ENCODE data around the gene RGSL1.

Gene RGSL1

DNA sequence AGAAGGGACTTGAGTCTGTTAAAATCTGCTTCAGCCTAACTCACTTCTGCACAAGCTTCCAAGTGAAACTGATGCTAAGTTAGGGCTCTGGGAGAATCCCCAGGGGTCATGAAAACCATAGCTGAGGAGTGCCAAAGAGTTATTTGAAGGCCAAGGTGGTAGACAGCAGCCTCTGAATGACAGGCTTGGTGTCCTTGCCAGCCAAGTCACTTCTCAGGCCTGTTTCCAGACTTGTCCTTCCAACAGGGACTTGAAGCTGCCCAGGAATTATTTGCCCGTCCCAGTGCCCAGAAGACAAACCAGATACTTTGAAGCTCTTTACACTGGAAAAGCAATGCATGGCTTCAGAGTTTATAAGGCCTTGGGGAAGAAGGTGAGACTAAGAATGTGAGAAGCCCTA lies 105.5 kb downstream of the RGSL1 start:
- no peak for ATAC-seq

DNA sequence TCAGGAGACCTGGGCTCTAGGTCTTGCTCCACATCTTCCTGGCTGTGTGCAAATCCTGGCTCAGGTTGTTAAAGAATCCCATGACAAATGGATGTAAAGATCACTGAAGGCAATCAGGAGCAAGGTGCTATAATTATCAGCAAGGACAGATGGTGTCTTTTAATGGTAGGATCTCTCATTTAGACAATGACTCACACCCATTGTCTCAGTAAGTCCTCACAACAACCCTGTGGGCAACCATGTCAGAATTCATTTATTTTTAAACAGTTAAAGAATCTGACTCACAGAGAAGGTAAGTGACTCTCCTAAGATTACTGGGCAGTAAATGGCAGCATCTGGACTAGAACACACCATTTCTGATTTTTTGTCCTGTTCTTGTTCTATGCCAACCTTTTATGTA lies 106.3 kb downstream of the RGSL1 start:
- peak in 1 of 2 donors; percentile 67 for ATAC-seq

DNA sequence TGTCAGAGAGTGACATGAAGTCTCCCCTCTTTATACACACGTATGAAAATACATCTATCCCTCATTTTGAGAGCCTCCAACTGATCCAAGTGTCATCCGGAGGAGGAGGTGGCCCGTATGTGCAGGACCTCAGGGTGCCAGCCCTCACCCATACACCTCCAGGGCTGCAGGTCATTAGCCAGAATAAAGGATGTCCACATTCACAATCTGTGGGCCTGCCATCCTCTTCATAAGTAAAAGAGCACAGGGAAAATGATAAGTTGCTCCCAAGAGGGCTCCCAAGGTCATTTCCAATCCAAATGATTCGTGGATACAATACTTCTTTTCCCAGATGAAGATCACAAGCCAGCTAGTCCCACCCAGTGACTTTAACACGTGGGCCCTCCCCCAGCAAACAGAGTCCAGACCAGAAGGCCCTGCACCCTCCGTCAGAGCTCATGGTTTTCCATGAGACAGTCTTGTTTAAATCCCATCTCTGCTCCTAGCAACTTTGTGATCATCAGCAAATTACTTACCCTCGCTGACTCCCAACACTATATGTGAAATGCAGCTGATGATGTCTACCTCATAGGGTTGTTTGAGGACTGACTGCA lies 110.5 kb downstream of the RGSL1 start:
- no peak for ATAC-seq

DNA sequence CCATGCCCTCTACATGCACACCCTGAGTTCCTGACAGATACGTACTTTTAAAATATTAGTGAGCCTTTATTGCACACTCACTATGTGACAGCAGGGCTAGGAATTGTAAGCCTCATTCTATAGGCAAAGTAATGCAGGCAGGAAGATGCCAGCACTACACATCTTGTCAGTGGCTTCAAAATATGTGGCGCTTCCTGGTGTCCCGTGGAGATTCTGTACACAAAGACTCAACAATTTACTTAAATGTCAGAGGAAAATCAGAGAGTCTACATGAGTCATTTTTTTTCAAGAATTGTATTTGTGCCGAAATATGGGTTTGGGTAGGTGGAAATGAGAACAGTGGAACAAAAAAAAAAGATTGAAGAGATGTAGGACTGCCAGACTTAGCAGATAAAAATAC lies 111.5 kb downstream of the RGSL1 start:
- no peak for ATAC-seq

DNA sequence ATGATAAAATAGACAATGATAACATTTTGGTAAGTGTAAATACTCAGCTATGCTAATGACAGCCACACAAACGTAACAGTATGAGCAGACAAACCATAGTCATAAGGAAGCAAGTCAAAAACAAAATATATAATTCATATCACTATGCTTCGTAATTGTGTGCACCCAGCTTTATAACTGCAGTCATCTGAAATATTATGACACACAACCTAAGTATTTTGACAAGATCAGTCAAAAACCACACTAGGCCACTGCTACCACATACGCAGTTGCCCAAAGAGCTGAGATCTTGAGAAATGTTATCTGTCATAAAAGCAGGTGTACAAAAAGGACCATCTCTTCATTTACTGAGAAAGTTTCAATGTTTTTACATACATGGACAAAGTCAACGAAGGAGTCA lies 113.1 kb downstream of the RGSL1 start:
- peak in 1 of 2 donors; percentile 10 for ATAC-seq

DNA sequence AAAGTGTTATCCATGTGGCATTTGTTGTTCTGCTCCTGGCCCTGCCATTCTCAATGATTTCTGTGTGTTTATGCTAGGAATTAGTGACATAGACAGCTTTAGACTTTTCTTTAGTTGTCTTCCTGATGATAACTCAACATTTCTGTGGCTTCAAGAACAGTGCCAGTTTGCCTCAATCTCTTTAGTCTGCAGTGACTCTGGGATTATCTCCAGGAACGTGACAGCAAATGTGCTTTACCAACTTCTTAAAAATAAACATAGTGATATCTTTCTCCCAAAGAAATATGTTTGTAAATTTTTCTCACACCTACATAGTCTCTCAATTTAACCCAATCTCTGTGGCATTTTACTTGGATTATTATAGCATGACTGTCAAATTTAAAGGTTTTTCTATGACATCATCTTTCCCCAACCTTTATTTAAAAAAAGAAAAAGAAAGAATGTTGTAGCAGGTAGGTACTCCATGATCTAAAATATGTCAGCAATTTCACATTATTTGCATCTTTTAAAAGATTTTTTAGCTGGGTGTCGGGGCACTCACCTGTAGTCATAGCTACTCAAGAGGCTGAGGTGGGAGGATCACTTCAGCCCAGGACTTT lies 114.6 kb downstream of the RGSL1 start:
- ATAC-seq, result no peak

DNA sequence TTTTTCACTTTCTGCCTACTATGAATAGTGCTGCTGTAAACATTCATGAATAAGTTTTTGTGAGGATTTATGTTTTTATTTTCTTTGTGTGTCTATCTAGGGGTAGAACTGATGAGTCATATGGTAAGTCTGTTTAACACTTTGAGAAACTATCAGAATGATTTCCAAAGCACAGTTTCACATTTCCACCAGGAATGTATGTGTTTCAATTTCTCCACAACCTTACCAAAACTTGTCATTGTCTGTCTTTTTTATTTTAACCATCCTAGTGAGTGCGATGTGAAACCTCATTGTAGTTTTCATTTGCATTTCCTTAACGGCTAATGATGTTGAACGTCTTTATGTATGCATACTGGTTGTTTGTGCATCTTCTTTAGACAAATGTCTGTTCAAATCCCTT lies 115.6 kb downstream of the RGSL1 start:
- ATAC-seq, result no peak

DNA sequence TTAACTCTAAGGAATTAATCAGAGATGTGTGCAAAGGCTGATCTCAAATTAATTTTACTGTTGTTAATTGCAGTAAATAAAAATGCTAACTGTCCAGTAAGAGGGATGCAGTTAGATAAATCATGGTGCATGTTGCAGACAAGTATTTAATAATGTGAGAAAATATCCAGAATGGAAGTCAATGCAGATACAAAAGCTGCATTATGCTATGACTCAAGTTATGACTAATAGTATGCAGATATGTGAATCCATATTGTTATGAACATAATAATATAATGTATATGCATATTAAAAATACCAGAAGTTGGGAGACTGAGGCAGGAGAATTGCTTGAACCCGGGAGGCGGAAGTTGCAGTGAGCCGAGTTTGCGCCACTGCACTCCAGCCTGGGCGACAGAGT lies 117.7 kb downstream of the RGSL1 start:
- ATAC-seq, result no peak

DNA sequence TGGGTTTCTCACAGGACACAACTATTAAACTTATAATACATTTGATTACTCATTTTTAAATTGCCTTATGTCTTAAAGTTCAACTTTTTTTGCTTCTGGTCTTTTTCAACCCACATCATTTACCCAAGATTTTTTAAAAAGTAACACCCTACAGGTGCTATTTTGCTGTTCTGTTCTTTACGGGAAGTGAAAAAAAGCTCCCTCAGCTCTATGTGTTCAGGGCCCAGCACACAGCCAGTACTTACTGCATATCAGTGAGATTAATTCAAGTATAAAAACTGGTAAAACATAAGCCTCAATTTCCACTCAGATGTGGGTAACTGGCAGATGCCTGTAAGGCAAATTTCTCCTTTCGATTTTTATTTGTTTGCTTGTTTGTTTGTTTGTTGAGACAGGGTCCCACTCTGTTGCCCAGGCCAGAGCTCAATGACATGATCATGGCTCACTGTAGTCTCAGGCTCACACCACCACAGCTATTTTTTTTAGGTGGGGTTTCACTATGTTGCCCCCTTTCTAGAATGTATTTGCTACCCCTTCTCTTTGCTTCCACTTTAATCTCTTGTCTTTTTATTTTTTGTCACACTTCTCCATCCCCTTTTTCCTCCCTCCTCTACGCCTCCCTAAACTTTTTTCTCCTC lies 118.8 kb downstream of the RGSL1 start:
- ATAC-seq, result no peak

DNA sequence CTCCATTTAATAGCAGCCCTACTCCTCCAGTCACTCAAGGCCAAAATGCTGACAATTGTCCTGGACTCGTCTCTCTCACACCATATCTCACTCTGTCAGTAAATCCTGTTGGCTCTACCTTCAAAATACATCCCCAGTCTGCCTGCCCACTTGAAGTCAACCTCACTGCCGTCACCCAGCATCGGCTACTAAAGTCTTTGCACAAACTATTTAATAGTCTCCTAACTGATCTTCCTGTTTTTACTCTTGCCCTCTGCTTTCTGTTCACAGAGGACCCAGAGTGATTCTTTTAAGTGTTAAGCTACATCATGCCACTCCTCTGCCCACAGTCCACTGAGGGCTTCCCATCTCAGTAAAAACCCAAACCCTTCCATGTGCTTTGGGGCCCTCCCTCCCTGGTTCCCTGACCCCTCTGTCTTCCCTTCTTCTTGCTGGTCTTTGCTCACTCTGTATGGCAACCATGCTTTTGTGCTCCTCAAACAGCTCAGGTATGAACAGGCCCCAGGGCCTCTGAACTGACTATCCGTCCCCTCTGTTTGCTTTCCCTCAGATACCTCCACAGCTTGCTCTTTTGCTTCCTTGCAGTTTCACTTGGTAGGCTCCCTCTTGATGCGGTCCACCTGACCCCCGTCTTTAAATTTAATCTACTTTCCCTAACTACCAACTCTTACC lies 120.1 kb downstream of the RGSL1 start:
- ATAC-seq, result no peak

DNA sequence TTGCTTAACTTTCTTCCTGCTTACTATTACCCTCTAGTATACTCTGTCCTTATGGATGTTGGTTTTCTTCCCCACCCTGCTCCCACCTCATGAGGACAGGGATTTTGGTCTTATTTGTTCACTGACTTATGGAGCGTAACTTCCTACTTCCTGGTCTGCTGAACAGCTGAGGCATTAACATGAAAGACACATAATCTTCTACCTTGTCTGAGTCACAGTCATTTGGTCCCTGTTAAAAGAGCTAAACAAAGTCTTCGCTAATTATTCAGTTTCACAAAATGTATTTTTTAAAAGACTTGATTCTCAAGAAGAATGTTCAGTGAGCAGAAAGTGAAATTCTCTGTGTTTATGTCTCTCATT lies 120.6 kb downstream of the RGSL1 start:
- no peak for ATAC-seq

DNA sequence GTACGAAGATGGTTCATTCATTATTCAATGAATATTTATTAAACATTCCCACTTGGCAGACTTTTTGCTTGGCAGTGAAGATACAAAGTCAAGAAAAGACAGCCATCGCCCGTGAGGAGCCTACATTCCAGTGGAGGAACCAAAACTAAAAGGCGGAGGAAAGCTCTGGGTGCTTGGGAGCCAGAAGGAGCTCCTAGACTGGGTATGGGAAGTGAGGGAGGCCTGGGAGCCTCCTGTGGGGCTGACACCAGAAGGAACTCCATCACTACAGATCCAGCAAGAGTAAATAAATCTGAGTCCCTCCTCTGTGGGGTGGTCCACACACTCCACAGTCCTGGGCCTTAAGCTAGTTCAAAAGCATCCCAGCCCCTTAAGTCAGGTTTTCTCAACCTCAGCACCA lies 124.2 kb downstream of the RGSL1 start:
- ATAC-seq, result no peak

DNA sequence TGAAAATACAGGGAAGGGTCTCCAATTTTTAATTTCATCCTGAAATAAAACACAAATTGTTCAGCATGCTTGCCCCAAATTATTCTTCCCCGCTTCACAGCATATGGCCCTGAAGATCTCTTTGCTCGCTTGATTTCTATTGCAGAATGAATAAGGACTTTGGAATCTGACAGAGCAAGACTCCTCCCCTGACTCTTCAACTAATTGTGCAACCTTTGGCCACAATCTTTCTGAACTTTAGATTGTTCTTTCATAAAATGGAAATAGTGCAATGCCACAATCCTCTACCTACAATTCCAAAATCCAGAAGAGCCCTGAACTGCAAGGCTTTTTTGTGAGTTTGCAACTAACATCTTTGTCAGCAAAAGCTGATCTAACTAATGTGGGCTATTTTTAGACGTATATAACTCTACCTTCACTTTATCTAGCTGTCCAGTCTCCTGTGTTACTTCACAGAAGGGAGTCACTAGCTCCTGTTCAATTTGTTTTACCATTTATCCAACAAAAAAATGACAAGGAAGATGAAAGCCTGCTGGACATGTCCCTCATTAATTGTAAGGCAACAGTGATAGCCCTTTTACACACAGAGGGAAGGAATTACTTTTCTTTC lies 125.7 kb downstream of the RGSL1 start:
- ATAC-seq, result no peak

DNA sequence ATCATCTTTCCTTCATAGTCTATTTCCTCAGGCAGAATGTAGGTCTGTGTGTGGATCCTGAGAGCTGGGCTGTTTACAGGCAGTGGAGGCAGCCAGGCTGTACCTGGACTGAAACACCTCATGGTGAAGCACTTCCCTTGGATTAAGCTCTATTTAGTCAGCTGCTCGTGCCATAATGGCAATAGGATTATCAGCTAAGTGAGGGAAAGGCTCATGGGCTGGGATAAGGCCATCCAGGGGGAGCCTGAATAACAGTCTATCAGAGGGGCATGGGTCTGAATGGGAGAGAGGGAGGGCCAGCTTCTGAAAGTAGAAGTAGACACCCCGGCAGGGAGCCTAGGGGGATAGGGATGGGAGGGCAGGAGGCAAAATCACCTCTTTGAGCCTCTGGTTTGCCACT lies 130.8 kb downstream of the RGSL1 start:
- no peak for ATAC-seq

DNA sequence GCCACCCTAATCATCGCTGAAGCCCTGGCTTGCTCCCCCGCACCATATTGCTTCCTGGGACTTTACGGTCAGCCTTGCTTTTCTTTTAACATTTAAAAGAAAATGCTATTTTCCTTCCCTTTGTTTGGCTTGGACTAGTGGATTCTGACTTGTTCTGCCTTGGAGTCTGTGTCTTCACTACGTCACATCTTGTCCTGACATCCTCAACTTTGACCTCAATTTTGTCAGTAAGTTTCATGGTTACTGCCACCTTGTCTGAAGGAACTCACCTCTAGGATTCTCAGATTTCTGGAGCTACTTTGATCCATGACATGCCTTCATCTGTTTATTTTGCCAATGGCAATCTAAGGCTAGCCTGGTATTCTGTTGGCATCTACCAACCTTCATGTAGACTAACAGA lies 134.8 kb downstream of the RGSL1 start:
- ATAC-seq, result no peak

DNA sequence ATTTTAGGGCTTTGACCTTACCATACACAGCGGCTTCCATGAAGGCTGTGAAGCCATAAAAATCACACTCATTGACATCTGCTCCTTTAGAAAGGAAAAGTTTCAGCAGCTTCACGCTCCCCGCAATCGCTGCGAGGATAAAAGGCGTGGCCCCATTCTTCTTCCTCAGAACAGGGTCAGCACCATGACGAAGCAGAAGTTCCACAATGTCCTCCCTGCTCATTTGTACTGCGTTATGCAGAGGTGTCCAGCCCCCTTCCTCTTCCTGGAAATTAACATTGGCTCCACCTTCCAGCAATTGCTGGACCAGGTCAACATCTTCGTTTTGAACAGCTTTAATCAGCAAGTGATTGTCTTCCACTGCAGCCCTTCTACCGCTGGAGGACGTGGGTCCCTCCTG lies 136.4 kb downstream of the RGSL1 start:
- no peak for ATAC-seq

DNA sequence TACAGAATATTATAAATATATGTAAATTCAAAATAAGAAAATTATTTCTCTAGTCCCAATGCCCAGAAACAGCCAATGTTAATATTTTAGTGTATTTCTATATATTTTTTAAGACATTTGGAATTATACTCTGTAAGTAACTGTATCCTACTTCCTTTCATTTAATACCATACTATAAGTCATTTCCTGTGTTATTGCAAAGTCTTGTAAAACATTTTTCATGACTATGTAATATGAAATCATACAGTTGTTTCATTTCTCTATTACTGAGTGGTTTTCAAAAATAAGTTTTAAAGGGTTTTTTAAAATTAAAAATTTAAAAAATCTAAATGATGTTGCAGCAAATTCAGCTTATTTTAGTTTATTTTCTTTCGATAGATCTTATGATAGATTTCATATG lies 137.1 kb downstream of the RGSL1 start:
- no peak for ATAC-seq

DNA sequence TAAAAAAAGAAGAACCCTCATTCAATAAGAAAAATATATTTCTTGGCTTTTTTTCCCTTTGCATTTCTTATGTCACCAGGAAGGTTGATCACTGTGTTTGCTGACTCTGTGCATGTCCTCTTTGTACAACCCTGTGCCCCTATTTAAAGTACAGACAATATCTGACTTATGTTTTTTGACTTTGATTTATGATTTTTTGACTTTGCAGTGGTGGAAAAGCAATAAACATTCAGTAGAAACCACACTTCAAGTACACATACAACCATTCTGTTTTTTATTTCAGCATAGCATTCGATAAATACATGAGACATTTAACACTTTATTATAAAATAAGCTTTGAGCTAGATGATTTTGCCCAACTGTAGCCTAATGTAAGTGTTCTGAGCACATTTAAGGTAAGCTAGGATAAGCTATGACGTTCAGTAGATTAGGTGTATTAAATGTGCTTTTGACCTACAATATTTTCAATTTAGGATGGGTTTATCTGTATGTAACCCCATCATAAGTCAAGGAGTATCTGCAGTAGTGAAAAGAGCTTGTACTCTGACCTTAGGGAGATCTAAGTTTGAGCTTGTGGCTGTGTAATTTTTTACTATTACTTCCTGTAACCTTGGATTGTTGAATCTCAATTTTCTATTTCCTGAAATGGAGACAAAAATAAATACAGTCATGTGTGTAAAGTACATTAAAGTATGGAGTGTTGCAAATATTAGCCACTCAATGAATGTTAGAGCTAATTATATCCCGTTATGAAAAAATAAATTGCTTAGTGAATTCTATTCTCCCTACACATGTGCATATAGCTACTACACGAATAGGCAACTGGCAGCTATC lies 137.9 kb downstream of the RGSL1 start:
- ATAC-seq, result no peak

DNA sequence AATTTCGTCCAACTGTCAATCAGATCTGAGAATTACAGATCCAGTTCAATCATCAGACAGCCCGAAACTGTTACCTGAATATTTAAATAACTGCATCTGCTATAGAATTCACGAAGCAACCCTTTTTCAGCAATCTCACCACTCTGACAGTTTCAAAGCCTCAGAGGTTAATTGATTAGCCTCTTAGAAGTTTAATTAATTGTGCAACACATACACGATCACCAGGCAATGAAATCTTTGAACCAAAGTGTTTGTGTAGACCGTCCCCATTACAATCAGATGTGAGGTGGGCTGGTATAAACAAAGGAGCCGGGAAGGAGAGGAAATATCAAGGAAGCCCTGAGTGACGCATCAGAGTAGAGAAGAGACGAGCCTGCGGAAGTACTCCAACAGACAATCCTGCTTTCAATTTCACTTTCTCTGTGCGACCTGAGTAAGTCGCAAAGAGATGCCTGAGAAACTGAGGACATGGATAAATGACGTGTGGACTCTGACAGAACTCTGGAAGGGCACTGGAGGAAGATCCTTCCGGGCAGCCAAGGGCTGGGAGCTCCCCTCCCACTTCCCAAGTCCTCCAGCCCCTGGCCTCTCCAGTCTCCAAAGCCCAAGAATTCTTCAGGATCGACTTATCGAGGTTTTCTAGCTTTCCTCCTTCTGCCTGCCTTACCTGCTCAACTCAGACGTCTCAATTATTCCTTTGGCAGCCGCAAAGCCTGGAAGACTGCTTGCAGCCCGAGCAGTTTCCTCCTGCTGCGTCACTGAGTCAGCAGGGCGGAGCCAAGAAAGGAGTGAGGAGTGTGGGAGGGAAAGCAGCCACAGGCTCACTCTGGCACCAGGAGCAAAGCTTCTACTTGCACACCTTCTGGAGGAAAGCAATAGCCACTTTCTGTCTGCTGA lies 138.8 kb downstream of the RGSL1 start, which contains the start of gene RNASEL:
Gene RNASEL, minus strand, starts transcription at position 757 of the 897 bp plus-strand sequence. CDS start 2,450 bp downstream, outside the sequence.
- ATAC-seq, result peak; percentile 86 to 88

DNA sequence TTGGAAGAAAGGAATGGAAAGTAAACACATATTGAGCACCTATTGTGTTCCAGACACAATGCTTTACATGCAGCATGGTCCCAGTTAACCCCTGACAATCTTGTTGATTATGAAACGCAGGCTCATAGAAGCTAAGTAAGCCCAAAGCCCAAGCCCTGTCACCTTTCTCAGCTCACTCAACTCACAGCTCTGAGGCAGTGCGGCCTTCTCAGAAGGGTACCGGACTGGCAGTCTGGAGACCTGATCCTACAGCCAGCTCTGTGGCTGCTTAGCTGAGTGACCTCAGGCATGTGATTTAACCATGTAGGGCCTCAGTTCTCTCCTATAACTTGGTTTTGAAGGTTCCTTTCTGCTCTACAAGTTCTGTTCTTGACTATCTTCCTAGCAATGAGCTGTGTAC lies 139.6 kb downstream of the RGSL1 start:
- ATAC-seq, result no peak

DNA sequence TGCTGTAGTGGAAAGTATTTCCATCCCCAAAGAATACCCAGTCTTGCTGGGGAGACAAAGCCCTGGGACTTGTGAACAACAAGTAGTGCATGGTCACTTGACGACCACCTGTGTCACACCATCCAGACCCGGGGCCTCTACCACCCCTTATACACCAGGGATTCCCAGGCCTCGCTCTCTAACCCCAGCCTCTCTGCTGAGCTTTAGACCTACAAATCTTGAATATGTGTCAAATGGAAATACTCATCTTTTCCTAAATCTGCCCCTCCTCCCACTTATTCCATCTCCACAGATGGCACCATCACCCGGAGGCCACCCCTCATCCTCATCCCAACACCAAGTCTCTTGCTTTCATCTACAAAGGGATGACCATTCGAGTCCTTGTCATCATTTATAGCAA lies 140.0 kb downstream of the RGSL1 start:
- no peak for ATAC-seq
